ENCODE data around the gene NEUROG1.

NEUROG1 gene, protein sequence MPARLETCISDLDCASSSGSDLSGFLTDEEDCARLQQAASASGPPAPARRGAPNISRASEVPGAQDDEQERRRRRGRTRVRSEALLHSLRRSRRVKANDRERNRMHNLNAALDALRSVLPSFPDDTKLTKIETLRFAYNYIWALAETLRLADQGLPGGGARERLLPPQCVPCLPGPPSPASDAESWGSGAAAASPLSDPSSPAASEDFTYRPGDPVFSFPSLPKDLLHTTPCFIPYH

DNA sequence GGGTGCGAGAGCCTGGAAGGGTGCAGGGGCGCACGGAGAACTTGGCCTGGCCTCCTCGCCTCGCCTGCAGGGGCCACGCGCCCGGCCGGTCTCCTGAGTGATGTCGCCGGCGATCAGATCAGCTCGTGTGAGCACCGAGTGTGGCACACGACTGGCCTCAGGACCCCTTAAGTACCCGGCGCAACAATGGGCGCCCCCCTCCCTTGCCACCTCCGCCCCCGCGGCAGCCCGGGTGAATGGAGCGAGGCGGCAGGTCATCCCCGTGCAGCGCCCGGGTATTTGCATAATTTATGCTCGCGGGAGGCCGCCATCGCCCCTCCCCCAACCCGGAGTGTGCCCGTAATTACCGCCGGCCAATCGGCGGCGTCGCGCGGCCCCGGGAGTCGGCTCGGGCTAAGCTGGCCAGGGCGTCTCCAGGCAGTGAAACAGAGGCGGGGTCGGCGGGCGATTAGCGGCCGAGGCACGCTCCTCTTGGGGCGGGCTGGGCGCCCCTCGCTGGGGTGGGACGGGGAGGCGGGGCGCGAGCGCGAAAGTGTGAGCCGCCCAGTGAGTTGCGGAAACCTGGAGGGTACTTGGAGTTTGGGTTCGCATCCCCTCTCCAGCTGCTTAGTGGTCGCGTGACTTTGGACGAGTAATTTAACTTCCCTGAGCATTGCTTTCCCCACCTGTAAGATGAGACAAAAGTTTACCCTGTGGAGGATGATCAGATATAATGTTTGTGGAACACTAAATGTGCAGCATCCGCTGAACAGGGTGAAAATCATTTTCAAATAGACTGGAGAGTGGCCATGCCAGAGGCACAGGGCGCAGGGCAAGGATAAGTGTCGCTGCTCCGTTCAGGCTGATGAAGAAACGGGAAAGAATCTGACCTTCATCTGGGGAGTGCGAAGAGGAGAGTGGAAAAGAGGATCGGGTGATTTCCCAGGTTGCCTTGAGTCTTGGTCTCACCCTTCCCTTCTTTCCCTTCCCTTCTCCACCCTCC lies at the start of gene NEUROG1:
TSS of gene NEUROG1 (minus strand) at position 145 of the 982 bp plus-strand sequence. CDS start 274 bp downstream, outside the sequence.
- DNase-seq, result peak; percentile 84

DNA sequence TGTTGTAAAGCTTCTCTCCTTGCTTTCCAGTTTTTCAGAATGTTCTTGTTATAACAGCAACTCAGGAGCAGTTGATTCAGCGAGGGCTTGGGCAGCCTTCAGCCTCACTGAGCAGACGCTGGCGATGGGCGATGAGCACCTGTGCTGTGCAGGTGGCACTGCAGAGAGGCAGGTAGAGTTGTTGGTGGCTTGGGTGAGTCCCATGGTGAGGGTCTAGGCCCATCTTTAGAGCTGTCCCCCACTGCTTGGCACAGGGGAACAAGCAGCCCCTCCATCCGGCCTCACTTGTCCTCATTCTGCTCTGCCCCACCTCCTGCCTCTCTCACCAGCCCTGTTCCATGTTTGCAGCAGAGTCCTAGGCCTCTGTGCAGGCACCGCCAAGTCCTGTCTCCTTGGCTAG lies 49.2 kb upstream of the NEUROG1 start:
- DNase-seq, result no peak

DNA sequence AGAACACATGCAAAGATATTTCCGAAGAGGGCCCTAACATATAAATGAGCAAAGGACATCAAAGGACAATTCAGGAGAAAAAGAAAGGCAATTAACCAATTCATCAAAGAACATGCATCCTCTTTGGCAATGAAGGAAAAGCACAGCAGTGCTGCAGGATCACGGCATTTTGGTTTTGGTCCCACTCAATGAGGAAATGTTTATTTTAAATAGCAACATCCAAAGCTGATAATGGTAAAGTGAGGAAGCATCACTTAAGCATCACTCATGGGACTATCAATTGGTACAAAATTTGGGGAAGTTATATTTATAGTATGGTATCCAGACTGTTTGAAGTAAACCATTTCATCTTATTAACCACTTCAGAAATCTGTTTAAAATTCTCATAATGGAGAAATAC lies 48.5 kb upstream of the NEUROG1 start:
- DNase-seq, result no peak

DNA sequence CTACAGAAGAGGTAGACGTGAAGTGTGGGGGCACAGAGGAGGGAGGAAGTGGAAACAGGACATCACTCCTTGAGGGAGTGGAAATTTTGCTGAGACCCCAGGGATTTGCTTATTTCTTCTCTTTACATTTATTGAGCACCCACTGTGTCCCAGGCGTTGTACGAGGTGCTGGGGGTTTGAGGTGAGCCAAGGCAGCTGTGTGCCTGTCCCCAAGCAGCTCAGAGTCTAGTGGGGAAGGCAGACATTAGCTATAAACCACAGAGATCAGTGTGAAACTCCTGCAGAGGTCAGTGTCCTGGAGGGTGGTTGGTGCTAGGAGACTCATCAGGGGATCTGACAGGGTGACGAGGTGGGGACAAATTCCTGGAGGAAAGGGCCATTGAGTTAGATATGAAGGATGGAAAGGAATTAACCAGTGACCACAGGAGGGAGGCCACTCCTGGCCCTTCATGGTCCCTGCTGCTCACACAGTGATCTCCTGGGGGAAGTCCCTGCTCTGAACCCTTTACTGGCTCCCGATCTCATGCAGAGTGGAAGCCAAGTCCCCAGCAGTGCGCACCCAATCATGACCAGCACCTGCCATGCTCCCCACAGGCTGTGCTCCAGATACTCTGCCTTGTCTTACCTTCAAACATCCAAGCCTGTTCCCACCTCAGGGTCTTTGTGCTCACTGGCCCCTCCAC lies 46.5 kb upstream of the NEUROG1 start:
- no peak for DNase-seq

DNA sequence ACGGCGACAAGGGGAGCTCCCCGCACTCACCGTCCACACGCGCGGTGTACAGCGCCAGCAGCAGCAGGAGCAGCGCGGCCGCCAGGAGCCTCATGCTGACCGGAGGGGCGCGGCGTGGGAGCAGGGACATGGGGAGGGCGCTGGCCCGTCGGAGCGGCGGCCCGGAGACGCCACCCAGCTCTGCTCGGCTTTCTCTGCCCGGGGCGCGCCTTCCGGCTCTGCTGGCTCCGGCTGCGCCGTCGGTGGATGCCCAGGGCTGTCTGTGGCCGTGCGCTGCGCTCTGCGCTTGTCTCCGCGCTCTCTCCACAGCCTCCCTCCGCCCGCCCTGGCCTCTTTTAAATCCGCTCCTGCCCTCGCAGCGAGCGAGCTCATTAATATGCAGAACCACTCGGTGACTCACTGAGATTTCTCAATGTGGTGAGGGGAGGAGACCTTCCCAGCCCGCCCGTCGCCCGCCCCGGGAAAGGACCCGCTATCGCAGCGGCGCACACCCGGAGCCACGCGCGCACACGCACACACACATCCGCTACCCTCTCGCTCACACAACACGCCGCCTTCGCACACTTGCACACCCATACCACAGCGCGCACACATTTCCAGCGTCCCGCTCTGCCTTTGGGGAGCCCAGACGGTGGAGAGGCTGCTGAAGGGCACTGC lies 43.0 kb upstream of the NEUROG1 start, which contains the start of gene CXCL14:
TSS of gene CXCL14 (minus strand) at position 307 of the 657 bp plus-strand sequence. CDS start at position 94, 213 bp downstream.
- DNase-seq, result peak; percentile 86

DNA sequence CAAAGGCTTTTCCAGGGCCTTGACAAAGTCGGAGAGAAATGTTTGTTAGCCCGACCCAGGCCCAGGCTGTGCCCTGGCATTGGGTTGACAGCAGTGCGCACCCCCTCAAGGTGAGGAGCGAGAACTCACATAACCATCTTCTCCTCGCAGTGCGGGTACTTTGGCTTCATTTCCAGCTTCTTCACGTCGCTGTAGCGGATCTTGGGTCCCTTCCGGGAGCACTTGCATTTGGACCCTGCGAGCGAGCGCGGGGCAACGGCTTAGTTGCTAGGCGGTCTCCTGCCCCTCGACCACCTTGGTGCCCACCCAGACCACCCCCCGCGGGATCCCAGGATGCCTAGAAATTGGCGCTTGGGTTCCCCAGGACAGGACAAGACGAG lies 42.5 kb upstream of the NEUROG1 start:
- DNase-seq, result no peak

DNA sequence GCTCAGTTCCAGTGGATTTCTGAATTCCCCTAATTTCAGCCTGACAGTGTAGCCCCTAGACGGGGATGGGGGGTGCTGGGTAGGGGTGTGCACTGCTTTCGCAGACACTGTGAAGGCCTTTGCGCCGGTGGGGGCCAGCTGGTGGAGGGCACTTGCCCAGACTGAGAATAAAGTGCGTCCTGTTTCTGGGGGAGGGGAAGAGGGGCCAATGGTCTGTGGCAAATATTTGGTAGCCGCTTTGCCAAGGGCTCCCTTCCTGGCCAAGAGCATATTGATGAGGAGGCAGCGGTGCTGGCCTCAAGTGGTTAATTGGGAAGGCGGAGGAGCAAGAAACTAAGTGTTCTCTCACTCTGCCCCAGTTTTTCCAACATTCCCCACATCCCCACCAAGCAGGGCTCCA lies 41.7 kb upstream of the NEUROG1 start:
- DNase-seq, result no peak

DNA sequence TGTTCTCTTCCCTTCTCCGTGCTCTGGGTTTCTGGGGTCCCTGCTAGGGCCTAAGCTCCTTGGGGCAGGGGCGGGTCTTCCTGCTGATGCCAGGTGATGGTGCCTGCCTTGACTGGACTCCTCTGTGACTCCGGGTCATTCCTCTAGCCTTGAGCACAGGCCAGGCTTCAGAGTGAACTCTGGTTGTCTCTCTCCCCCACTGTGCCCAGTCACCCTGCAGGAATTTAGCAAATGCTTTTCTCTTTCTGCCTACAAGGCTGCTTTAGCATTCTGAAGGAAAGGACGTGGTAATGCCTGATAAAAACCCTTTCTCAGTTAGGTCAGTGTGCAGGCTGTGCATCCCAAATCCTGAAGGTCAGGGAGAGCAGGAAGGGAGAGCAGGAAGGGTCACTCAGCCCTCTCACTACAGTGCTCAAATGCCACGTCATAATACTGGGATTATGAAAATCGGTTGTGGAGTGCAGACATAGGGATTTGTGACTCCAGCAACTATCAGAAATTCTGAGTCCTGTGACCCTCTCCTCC lies 40.4 kb upstream of the NEUROG1 start:
- DNase-seq, result no peak

DNA sequence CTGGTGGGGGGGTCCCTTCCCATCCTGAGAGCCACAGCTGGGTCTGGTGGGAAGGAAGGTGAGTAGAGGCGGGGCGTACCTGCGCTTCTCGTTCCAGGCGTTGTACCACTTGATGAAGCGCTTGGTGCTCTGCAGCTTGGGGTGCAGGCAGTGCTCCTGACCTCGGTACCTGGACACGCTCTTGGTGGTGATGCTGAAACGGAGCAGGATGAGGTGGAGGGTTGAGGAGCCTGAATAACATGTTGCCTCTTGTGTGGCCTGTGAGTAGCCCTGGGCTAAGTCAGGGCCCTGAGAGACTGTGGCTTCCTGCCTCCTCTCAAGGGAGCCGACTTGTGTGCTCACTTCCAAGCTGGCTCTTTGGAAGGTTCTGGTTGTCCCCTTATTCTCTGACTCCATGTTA lies 38.7 kb upstream of the NEUROG1 start:
- no peak for DNase-seq

DNA sequence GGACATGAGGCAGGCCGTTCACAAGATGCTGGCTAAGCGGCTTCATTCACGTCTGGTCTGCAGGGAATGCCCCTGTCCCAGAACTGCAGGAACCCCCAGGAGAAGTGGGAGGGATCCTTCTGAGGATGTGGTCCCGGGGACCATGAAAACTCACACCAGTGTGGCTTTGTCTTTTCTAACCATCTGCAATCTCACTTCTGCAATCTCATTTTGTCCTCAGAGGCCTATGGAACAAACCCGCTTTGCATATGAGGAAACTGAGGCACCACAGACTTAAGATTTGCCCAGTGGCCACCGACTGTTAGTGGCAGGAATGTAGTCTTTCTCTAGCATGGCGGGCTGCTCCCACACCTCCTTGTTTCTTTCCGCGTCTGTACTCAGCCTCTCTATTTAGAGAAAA lies 36.1 kb upstream of the NEUROG1 start:
- no peak for DNase-seq

DNA sequence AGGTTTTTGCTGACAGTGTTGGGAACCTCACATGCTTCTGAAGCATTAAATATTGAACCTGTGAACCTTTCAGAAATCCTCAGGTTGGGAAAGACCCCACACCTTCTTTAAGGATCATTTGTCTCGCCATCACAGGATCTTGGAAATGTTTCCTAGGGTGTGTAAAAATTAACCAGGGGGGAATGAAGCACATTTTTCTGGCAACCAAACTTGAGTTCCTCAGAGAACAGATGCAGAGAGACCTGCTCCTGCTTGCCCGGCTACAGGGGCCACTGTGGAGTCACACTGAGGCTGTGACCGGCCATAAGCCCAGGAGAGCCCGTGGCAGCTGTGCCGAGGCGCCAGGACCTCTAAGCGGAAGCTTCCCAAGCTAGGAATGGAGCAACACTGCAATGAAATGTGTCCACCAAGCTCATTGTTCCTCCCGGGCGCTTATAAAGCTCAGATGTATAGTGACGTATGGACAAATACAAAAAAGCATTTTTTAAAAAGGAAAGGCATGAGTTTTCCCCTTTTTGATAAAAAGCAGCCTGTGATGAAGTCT lies 35.4 kb upstream of the NEUROG1 start:
- DNase-seq, result no peak

DNA sequence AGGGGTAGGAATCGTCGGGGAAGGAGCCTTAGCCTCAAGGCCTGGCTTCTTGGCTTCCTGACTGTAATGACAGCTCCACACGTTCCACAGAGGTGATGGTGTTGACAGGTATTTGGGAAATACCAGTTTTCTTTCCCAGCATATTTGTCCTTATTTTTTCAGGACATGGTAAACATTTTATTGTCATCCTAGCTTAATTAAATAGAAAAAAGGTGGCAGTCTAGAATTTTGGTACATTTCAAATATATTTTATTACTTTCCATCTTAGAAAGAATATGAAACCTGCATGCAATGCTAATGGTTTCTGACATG lies 34.6 kb upstream of the NEUROG1 start:
- DNase-seq, result no peak

DNA sequence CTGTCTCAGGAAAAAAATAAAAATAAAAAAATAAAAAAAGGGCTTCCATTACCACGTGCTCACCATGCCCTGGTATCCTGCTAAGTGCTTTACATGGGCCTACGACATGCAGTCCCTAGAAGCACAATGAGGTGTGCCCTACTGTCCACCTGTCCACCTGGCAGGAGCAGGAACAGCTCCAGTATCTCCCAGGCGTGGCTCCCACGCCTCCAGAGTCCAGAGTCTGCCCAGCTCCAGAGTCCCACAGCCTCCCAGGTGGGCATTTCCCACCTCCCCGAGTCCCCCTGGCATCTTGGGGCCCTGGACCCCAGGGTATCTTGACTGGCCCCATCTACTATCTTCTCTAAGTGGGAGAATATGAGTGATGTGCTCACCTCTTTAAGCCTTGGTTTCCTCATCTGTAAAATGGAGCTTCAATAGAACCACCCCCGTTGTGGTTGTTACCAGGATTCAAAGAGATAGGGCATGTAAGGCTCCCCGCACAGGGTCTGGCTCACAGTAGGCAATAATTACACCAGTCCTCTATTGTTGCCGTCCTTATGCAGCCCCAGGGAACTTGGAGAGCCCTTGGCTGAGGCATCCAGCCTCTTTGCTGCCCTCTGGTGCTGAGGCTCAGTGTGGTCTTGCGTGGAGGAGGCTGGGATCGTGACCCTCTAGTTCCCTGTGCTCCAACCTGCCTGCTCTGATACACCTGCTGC lies 34.1 kb upstream of the NEUROG1 start:
- peak; percentile 94 for DNase-seq

DNA sequence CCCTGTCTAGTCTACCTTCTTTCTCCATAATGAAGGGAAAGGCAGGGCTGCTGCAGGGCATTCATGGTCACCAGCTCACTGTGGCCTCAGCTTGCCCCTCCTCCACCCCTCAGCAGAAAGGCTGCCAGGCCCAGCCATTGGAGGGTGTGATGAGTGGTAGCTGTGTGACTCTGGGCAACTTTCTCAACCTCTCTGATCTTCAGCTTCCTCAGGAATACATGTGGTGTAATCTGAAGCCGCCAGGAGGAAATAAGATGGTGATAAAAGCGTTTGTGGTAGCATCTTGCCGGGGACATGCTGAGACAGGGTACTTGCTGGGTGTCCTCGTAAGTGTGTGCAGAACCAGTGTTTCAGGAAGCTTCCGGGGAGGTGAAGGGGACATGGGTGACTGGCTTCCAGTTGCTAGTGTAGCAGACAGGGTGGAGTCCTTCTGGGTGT lies 33.2 kb upstream of the NEUROG1 start:
- DNase-seq, result no peak

DNA sequence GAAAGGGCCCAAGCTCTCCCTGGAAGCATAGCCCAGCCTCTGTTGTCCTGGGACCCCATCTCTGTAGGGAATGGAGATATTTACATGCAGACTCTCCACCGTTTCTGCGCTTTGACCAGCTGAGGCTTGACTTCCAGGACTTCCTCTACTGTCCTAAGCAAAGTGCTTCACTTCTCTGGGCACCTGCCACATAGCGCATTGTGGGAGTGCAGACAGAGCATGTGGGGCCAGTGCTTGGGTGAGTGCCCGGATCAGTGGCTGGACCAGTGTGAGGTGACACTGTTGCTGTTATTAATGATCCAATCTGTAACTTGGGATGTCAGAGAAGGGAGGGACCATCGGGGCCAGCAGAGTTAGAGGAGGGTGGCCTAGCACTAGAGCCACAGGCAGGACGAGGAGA lies 32.5 kb upstream of the NEUROG1 start:
- DNase-seq, result no peak

DNA sequence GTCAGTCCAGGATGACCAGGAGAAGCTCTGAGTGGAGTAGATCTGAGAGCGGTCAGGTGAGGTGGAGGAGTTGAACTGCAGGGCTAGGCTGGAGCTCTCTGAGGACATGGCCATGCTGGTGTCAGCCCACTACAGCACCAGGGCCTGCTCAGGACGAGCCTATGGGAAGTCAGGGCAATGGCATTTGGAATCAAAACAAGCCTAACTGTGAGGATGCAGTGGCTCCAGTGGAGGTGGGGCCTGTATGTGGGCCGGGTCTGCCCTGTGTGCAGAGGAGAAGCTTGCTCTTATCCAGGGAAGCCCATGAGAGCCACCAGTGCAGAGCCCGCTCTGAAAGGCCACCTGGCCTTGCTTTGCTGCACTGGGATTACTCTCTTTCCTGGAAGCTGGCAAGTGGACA lies 31.9 kb upstream of the NEUROG1 start:
- DNase-seq, result no peak

DNA sequence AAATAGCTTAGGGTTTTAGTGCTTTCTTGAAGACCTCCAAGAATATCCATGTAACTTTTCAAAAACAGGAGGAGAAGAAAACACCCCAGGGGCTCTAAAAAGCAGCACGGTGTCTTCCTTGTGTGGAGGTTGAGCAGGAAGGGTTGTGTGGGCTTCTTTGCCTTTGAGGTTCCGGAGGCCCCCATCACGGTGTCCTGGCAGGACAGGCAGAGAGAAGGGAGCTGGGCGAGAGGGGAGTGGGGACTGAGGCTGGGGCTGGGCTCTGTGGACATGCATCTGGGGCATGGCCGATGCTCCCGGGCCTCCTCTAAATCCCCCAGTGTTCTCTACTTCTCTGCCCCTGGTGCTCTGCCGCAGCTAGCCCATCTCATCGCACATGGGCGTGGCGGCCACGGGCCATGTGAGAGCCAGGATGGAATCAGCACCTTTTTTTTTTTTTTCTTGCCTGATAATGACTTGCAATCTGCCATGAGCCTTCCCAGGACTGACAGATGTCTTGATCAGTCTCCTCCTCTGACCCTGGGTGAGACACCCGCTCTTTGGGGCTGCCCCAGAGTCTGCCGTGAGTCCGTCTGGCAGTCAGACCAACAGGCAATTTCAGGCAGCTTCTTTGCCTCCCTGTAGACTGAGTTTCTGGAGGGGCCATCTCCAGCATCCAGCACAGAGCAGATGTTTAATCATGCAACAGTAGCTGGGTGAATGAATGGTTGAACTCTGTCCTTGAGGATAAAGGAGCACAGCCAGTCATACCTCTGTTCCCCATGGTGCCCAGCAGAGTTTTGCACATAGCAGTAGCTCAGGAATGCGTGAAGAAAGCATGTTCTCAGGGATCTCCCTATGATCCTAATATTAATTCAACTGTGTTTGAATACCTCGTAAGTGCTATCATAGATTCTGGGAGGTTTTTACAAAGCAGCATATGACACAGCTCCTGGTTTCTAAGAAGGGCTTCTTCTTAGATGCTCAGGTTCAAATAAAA lies 30.9 kb upstream of the NEUROG1 start:
- DNase-seq, result no peak

DNA sequence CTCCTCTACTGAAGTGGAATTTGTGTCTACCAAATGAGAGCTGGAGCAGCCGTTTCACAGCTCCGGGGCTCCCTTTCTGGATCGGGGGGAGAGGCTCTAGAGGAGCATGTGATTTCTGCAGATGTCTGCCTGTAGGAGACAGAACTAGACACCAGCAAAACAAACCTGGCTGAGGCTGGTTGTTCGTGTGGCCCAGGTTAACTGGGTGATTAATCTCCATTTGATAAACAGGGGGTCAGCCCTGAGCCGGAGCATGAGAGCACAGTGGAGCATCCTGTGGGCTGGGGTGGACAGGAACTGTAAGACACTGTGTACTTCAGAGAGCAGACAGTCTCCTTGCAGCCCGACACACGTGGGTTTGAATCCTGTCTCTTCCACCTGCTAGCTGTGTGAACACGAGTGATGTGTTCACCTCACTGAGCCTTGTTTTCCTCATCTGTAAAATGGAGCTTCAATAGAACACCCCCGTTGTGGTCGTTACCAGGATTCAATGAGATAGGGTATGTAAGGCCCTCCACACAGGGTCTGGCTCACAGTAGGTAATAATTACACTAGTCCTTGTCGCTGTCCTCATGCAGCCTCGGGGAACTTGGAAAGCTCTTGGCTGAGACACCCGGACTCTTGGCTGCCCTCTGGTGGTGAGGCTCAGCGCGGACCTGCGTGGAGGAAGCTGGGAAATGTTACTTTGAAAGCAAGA lies 30.1 kb upstream of the NEUROG1 start:
- DNase-seq, result peak; percentile 83

DNA sequence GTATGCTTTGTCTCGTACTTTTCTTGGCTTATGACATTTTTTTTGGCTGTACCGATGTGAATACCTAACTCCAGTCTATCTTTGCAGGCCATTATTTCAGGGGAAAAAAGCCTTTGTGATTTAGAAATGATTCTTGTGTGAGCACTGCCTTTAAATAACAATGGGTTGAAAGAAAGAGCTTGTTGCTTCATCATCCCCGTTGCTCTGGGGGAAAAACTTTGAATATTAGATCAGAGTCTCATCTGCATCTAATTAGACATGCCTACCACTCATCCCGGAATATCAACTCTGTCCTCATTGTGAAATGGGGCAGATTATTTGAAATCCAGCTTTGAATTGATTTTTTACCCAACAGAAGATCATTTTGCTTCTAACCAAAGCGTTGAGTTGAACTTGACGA lies 29.5 kb upstream of the NEUROG1 start:
- DNase-seq, result no peak

DNA sequence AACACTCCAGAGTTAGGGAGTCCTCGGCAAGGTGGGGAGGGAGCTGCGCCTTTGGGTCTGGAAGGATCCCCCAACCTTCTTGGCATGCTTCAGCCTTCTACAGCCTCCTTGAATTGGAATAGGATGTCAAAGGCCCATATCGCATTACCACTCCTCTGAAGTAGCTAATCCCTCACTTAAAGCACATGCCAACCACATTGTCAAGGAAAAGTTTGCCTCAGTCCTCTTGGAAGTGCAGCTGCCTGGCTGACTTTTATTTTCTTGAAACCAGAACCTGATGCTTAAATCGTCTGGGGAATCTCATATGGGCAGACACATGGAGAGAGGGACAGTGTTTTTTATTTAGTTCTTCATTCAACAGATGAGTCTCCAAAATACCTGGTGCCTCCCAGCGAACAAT lies 28.6 kb upstream of the NEUROG1 start:
- DNase-seq, result no peak

All from NCI-H69 (cell line).